K562 (cell line): ENCODE data around the gene NSMCE1. TPM values are rescaled to one million over a fixed set of nuclear protein-coding genes. Genes with fewer than 3 reads are reported as not detected.

Experiments used
- ATAC-seq: fragments of 200-7000 bp; cut with Tn5 transposase; 3 replicates; pipeline ENCODE4 v1.9.1; 2020; ENCODE audit warnings: moderate library complexity
- BruUV-seq: library from RNA; stranded (reverse); fragments of 400-500 nt; replicated peaks from 2 replicates; lab custom pipeline; 2021; lab: Mats Ljungman, UMichigan
- CTCF ChIA-PET: fragments of 300-600 bp; formaldehyde crosslinking; extraction: SDS; loops from one replicate; lab custom pipeline; 2021; ENCODE audit warnings: low intra/inter-chr PET ratio; lab: Yijun Ruan, JAX
- POLR2A ChIA-PET: fragments of 300-600, 350-650 bp; sonication (Branson Sonifier 250); formaldehyde crosslinking; extraction: SDS; loops from one replicate; lab custom pipeline; 2021; ENCODE audit warnings: antibody characterized with exemption, inconsistent platforms; lab: Yijun Ruan, JAX
- DNase-seq, 4 experiments: peaks; one replicate each; pipeline versions ENCODE4 v3.0.0 to v3.0.0-alpha.2; 2011 to 2018; ENCODE audit warnings: low spot score in 3 of 4, mixed read lengths in 3 of 4; ENCODE audit errors: extremely low read depth in 1 of 4
- FAIRE-seq: peaks from 2 replicates; lab custom pipeline; 2011; peaks lifted over from hg19 to GRCh38; lab: Jason Lieb, UNC
- H2AFZ ChIP-seq: 2 replicates; pipeline ENCODE4 v1.6.0; 2011; ENCODE audit warnings: low read depth, low read length, control low read depth, inconsistent platforms
- H3K27ac ChIP-seq: fragments of 200-600 bp; 3 replicates; pipeline ENCODE4 v1.8.0; 2011; ENCODE audit warnings: low read depth, mild to moderate bottlenecking, control low read depth, inconsistent platforms, low read length, moderate library complexity, mixed read lengths; ENCODE audit errors: extremely low read depth
- H3K27me3 ChIP-seq, 2 experiments: fragments of 300-600 bp in 1 of 2; 2 replicates in 1 of 2; 3 replicates in 1 of 2; pipeline versions ENCODE4 v1.6.0 to v1.8.0; 2011; ENCODE audit warnings: inconsistent platforms in 2 of 2, low read length in 2 of 2, mild to moderate bottlenecking in 1 of 2, mixed read lengths in 1 of 2, moderate library complexity in 1 of 2; ENCODE audit not compliant: control insufficient read depth in 2 of 2, insufficient read depth in 2 of 2
- H3K36me3 ChIP-seq: fragments of 300-600 bp; 3 replicates; pipeline ENCODE4 v1.8.0; 2011; ENCODE audit warnings: mild to moderate bottlenecking, low read length, inconsistent platforms; ENCODE audit not compliant: control insufficient read depth, insufficient read depth
- H3K4me1 ChIP-seq, 2 experiments: fragments of 200-600 bp in 1 of 2; replicated peaks in 1 of 2; 2 replicates in 1 of 2; 3 replicates in 1 of 2; pipeline versions ENCODE4 v1.5.1 to v1.8.0; 2011; ENCODE audit warnings: inconsistent platforms in 2 of 2, low read length in 2 of 2, mild to moderate bottlenecking in 1 of 2, mixed read lengths in 1 of 2, moderate library complexity in 1 of 2; ENCODE audit not compliant: control insufficient read depth in 2 of 2, insufficient read depth in 2 of 2
- H3K4me2 ChIP-seq: 2 replicates; pipeline ENCODE4 v1.6.1; 2011; ENCODE audit warnings: low read length, control low read depth, inconsistent platforms, mixed read lengths; ENCODE audit not compliant: insufficient read depth
- H3K4me3 ChIP-seq: fragments of 200-600 bp; sonication (generic), shearing (Covaris generic); 2 replicates; pipeline ENCODE4 v1.5.1; 2016; ENCODE audit warnings: control low read depth, inconsistent platforms
- H3K79me2 ChIP-seq: fragments of 200-600 bp; 3 replicates; pipeline ENCODE4 v1.8.0; 2011; ENCODE audit warnings: low read length, inconsistent platforms; ENCODE audit not compliant: control insufficient read depth, insufficient read depth
- H3K9ac ChIP-seq, 2 experiments: 2 replicates each; pipeline versions ENCODE4 v1.6.0 to v1.6.1; 2011; ENCODE audit warnings: low read depth in 2 of 2, low read length in 2 of 2, control low read depth in 1 of 2, inconsistent platforms in 1 of 2, mild to moderate bottlenecking in 1 of 2, mixed read lengths in 1 of 2; ENCODE audit not compliant: insufficient read depth in 1 of 2
- H3K9me1 ChIP-seq: one replicate; pipeline ENCODE4 v1.6.0; 2011; ENCODE audit warnings: inconsistent platforms, mild to moderate bottlenecking, low read length, moderate library complexity; ENCODE audit not compliant: control insufficient read depth, insufficient read depth
- H3K9me3 ChIP-seq: replicated peaks from 2 replicates; pipeline ENCODE4 v1.5.1; 2011; ENCODE audit warnings: low read depth, low read length, inconsistent platforms; ENCODE audit not compliant: control insufficient read depth, insufficient read depth
- H4K20me1 ChIP-seq: replicated peaks from 2 replicates; pipeline ENCODE4 v1.6.1; 2011; ENCODE audit warnings: low read length, inconsistent platforms, mixed read lengths; ENCODE audit not compliant: control insufficient read depth, insufficient read depth
- DIDO1 ChIP-seq: fragments of 450-650 bp; IDR thresholded peaks from 2 replicates; pipeline ENCODE4 v1.6.1; 2016; ENCODE audit warnings: low read depth, missing biosample characterization, missing genetic modification characterization
- FOXJ3 ChIP-seq: sonication (generic); formaldehyde crosslinking; IDR thresholded peaks from 2 replicates; pipeline ENCODE4 v1.4.0; 2020; ENCODE audit warnings: mild to moderate bottlenecking, missing genetic modification reagents
- ZFPM2 ChIP-seq: fragments of 250-450 bp; sonication (Bioruptor Pico); IDR thresholded peaks from 2 replicates; pipeline ENCODE4 v1.5.1; 2022; ENCODE audit warnings: mild to moderate bottlenecking
- ZNF239 ChIP-seq: fragments of 250-450 bp; sonication (Bioruptor Pico); IDR thresholded peaks from 2 replicates; pipeline ENCODE4 v1.4.0; 2020; ENCODE audit warnings: mild to moderate bottlenecking
- ZNF3 ChIP-seq: fragments of 250-450 bp; sonication (Bioruptor Pico); IDR thresholded peaks from 2 replicates; pipeline ENCODE4 v1.5.0; 2021; ENCODE audit warnings: mild to moderate bottlenecking, moderate library complexity
- ZNF507 ChIP-seq: conservative IDR thresholded peaks from 2 replicates; pipeline ENCODE4 v1.6.1; 2017; ENCODE audit warnings: missing genetic modification characterization, missing compliant biosample characterization
- ZNF695 ChIP-seq: fragments of 450-650 bp; formaldehyde crosslinking; IDR thresholded peaks from 2 replicates; pipeline ENCODE4 v1.4.0; 2020; ENCODE audit warnings: mild to moderate bottlenecking, moderate library complexity
- WGBS: fragments of 100-300 bp; shearing (Covaris generic); methylation state at CpG from one replicate; pipeline ENCODE4 v1.1.6; 2016; ENCODE audit warnings: low coverage, mixed read lengths; ENCODE audit not compliant: insufficient coverage; ENCODE audit errors: missing lambda C conversion rate; 5-methylcytosine and 5-hydroxymethylcytosine counted together
- in situ Hi-C: fragments of 300-500 bp; cut with MboI; formaldehyde crosslinking; loops from 4 replicates; pipeline ENCODE4 v1.15.0; 2018; ENCODE audit warnings: inconsistent platforms, mixed read lengths
- intact Hi-C: fragments of 100-400 bp; cut with micrococcal nuclease; formaldehyde crosslinking; loops from 2 replicates; pipeline ENCODE4 v1.14.2; 2022
- polyA plus RNA-seq, 8 experiments: library from polyadenylated mRNA; depleted of rRNA in 4 of 8; stranded (reverse) in 5 of 8; unstranded in 3 of 8; fragments of >200 nt; fragmentation: Nextera tagmentation in 2 of 8; fragmentation: Illumina TruSeq in 1 of 8; extraction: Ambion mirVana in 2 of 8; extraction: Trizol in 1 of 8; gene quantifications; 2 replicates each; pipeline versions ENCODE4 v1.2.1 to v1.2.3, GENCODE V29; 2011 to 2014; ENCODE audit warnings: inconsistent platforms in 1 of 8, missing spikeins in 1 of 8
- total RNA-seq, 7 experiments: library from RNA; depleted of rRNA in 6 of 7; stranded (reverse); fragments of >200 nt in 6 of 7; fragmentation: Illumina TruSeq in 2 of 7; extraction: Trizol in 2 of 7; gene quantifications; 2 replicates each; pipeline versions ENCODE4 v1.2.1 to v1.2.3, GENCODE V29; 2011 to 2021; ENCODE audit warnings: low replicate concordance in 1 of 7
- TF ChIP-seq, protein P1 (sequence below): fragments of 450-650 bp; IDR thresholded peaks from 2 replicates; pipeline ENCODE4 v1.6.1; 2018; ENCODE audit warnings: mild to moderate bottlenecking, low read depth; ENCODE audit not compliant: partially characterized antibody
- TF ChIP-seq, protein P2 (sequence below): IDR thresholded peaks from 3 replicates; pipeline ENCODE4 v1.6.1; 2011; ENCODE audit warnings: borderline replicate concordance, mild to moderate bottlenecking, moderate library complexity; ENCODE audit not compliant: insufficient read length; ENCODE audit errors: extremely low read depth

Gene NSMCE1
- total and polyA plus RNA-seq, 9 of the 15 experiments (the other 6 are each of a cell fraction or from before 2014, with no cell fraction given): 52.1 to 163 (median 61.5) TPM

GRCh38 chr16:27205423-27206065 lies 63.0 kb downstream of the NSMCE1 start:
- Histone ChIP-seq H2AFZ (no peak overlapping the region), H3K36me3 (peaks cover 9% of the 10 kb centered on the region; the same call in 1 of the 3 replicates), H3K79me2 (peaks cover 22% of the 10 kb centered on the region)
- intact Hi-C loops (no loop called here), in situ Hi-C loops (no loop called here)
- 87% methylated on average over 10 of the region's 10 CpGs for WGBS
- TF ChIP-seq ZNF507 (tag) (no peak), ZNF239 (CRISPR knock-in tag) (no peak), FOXJ3 (no peak), DIDO1 (tag) (no peak), ZFPM2 (CRISPR knock-in tag) (no peak), ZNF3 (CRISPR knock-in tag) (no peak), ZNF695 (CRISPR knock-in tag) (no peak)
- TF ChIP-seq, protein P1, sequence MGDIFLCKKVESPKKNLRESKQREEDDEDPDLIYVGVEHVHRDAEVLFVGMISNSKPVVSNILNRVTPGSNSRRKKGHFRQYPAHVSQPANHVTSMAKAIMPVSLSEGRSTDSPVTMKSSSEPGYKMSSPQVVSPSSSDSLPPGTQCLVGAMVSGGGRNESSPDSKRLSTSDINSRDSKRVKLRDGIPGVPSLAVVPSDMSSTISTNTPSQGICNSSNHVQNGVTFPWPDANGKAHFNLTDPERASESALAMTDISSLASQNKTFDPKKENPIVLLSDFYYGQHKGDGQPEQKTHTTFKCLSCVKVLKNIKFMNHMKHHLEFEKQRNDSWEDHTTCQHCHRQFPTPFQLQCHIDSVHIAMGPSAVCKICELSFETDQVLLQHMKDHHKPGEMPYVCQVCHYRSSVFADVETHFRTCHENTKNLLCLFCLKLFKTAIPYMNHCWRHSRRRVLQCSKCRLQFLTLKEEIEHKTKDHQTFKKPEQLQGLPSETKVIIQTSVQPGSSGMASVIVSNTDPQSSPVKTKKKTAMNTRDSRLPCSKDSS: no peak
- TF ChIP-seq, protein P2, sequence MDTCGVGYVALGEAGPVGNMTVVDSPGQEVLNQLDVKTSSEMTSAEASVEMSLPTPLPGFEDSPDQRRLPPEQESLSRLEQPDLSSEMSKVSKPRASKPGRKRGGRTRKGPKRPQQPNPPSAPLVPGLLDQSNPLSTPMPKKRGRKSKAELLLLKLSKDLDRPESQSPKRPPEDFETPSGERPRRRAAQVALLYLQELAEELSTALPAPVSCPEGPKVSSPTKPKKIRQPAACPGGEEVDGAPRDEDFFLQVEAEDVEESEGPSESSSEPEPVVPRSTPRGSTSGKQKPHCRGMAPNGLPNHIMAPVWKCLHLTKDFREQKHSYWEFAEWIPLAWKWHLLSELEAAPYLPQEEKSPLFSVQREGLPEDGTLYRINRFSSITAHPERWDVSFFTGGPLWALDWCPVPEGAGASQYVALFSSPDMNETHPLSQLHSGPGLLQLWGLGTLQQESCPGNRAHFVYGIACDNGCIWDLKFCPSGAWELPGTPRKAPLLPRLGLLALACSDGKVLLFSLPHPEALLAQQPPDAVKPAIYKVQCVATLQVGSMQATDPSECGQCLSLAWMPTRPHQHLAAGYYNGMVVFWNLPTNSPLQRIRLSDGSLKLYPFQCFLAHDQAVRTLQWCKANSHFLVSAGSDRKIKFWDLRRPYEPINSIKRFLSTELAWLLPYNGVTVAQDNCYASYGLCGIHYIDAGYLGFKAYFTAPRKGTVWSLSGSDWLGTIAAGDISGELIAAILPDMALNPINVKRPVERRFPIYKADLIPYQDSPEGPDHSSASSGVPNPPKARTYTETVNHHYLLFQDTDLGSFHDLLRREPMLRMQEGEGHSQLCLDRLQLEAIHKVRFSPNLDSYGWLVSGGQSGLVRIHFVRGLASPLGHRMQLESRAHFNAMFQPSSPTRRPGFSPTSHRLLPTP: no peak
- TF ChIP-seq, all 486 proteins: peak for 0
- no peaks in the 10 kb centered on the region for H4K20me1 ChIP-seq
- no peak overlapping the region for H3K4me2 ChIP-seq
- no peak overlapping the region for H3K4me3 ChIP-seq
- no peak for DNase-seq
- no peak for FAIRE-seq
- H3K9me3 ChIP-seq: no peaks in the 10 kb centered on the region
- no peak for ATAC-seq
- no peaks in the 10 kb centered on the region for H3K27me3 ChIP-seq
- BruUV-seq: no TSS peak
- ChIA-PET CTCF (no interaction called here), POLR2A (interaction anchor here (0.7 to 2.2 kb wide), 5 partner anchors 9 to 36 kb away, joined by 3 to 5 read pairs (median 3); no protein-coding TSS in a partner anchor)
- no peaks in the 10 kb centered on the region for H3K9me1 ChIP-seq
- H3K27ac ChIP-seq: no peak overlapping the region
- peaks cover 14 to 16% of the 10 kb centered on the region in 2 experiments for H3K4me1 ChIP-seq
- no peak overlapping the region for H3K9ac ChIP-seq
